G401 (cell line): ENCODE measurements around the gene PPHLN1. TPM values are rescaled to one million over a fixed set of nuclear protein-coding genes. Genes with fewer than 3 reads are reported as not detected.
"Not testable (repeated sequence)": the region's sequence is repeated elsewhere in the genome, so short reads cannot be mapped to it uniquely, and the experiment has no call there.

Experiments
- DNase-seq: peaks from one replicate; pipeline ENCODE4 v3.0.0-alpha.2; 2015; ENCODE audit warnings: low spot score
- in situ Hi-C: cut with HindIII; loops from 2 replicates; pipeline ENCODE4 v1.10.0; 2016; ENCODE audit warnings: low sequenced_read_pairs, mixed read lengths
- total RNA-seq: library from RNA; depleted of rRNA; stranded (reverse); fragments of >200 nt; shearing (Covaris generic); gene quantifications from 2 replicates; pipeline ENCODE4 v1.2.3, GENCODE V29; 2014

Gene PPHLN1
- total RNA-seq, 1 experiment from 2014 or later: 34.1 TPM

- no peak for DNase-seq
- in situ Hi-C loops: no loop called here
Measured at GRCh38 chr12:42361909-42362646, 36.1 kb downstream of the PPHLN1 start.

- no peak for DNase-seq
- in situ Hi-C loops: no loop called here
Measured at GRCh38 chr12:42362647-42363260, 36.8 kb downstream of the PPHLN1 start.

- in situ Hi-C loops: no loop called here
Measured at GRCh38 chr12:42364692-42365091, 38.7 kb downstream of the PPHLN1 start.

GRCh38 chr12:42365486-42365885 lies 39.5 kb downstream of the PPHLN1 start:
- in situ Hi-C loops: no loop called here
- no peak for DNase-seq

More at GRCh38 chr12:42364692-42365091, 38.7 kb downstream of the PPHLN1 start:
- DNase-seq: no peak

GRCh38 chr12:42370013-42370412 lies 44.0 kb downstream of the PPHLN1 start:
- DNase-seq: no peak
- in situ Hi-C loops: no loop called here

- peak; percentile 65 for DNase-seq
Measured at GRCh38 chr12:42372154-42372791, 46.3 kb downstream of the PPHLN1 start.

GRCh38 chr12:42373669-42374068 lies 47.7 kb downstream of the PPHLN1 start:
- no peak for DNase-seq
- in situ Hi-C loops: no loop called here

More at GRCh38 chr12:42372154-42372791, 46.3 kb downstream of the PPHLN1 start:
- in situ Hi-C loops: no loop called here

- no peak for DNase-seq
- in situ Hi-C loops: no loop called here
Measured at GRCh38 chr12:42380733-42381132, 54.8 kb downstream of the PPHLN1 start.

- no peak for DNase-seq
- in situ Hi-C loops: no loop called here
Measured at GRCh38 chr12:42382013-42382696, 56.2 kb downstream of the PPHLN1 start.

GRCh38 chr12:42385326-42385841 lies 59.4 kb downstream of the PPHLN1 start:
- in situ Hi-C loops: no loop called here
- DNase-seq: no peak

- no peak for DNase-seq
- in situ Hi-C loops: no loop called here
Measured at GRCh38 chr12:42386308-42386707, 60.3 kb downstream of the PPHLN1 start.

GRCh38 chr12:42388086-42388485 lies 62.1 kb downstream of the PPHLN1 start:
- in situ Hi-C loops, DNase-seq: not testable (repeated sequence)

- DNase-seq: no peak
- in situ Hi-C loops: no loop called here
Measured at GRCh38 chr12:42394429-42394828, 68.5 kb downstream of the PPHLN1 start.

GRCh38 chr12:42396473-42397259 lies 70.7 kb downstream of the PPHLN1 start:
- in situ Hi-C loops: no loop called here
- no peak for DNase-seq

GRCh38 chr12:42402821-42403411 lies 76.9 kb downstream of the PPHLN1 start:
- in situ Hi-C loops: no loop called here
- DNase-seq: no peak

GRCh38 chr12:42407306-42407705 lies 81.3 kb downstream of the PPHLN1 start:
- in situ Hi-C loops: no loop called here
- DNase-seq: no peak

- in situ Hi-C loops: no loop called here
- no peak for DNase-seq
Measured at GRCh38 chr12:42409471-42409870, 83.5 kb downstream of the PPHLN1 start.

- no peak for DNase-seq
Measured at GRCh38 chr12:42410340-42410739, 84.4 kb downstream of the PPHLN1 start.

More at GRCh38 chr12:42410340-42410739, 84.4 kb downstream of the PPHLN1 start:
- in situ Hi-C loops: no loop called here
